GM19035 (cell line): ENCODE data around the gene DNASE1L2.
"Not testable (repeated sequence)": the region's sequence is repeated elsewhere in the genome, so short reads cannot be mapped to it uniquely, and the experiment has no call there.

Experiments
- ATAC-seq: cut with Tn5 transposase; IDR thresholded peaks from one replicate; pipeline ENCODE4 v1.9.1; 2021; ENCODE audit not compliant: unreplicated experiment

The DNASE1L2 gene

GRCh38 chr16:2203119-2203688 lies 33.0 kb upstream of the DNASE1L2 start:
- ATAC-seq = not testable (repeated sequence)

GRCh38 chr16:2204416-2205103 lies 31.7 kb upstream of the DNASE1L2 start:
- no peak for ATAC-seq

- ATAC-seq = peak; percentile 83
These were observed 30.9 kb upstream of the DNASE1L2 start, which contains the start of gene MLST8 for GRCh38 chr16:2205104-2205966. Gene MLST8 (plus strand): TSS chr16:2205454. CDS start chr16:2206086, 632 bp downstream.

GRCh38 chr16:2205967-2206313 lies 30.3 kb upstream of the DNASE1L2 start:
- ATAC-seq = peak; percentile 19

DNA sequence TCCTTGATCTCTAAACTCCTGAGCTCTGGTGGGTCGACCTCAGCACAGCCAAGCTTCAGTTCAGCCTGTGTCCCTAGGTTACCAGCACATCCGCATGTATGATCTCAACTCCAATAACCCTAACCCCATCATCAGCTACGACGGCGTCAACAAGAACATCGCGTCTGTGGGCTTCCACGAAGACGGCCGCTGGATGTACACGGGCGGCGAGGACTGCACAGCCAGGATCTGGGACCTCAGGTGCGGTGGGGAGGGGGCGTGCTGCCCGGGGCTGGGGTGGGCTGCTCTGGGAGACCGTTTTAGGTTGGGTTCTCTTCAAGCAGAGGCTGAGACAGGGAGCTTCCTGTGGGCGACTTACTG lies 29.8 kb upstream of the DNASE1L2 start:
- no peak for ATAC-seq

- ATAC-seq = no peak
These were observed 29.3 kb upstream of the DNASE1L2 start for GRCh38 chr16:2206780-2207433.

GRCh38 chr16:2207872-2208271 lies 28.4 kb upstream of the DNASE1L2 start:
- ATAC-seq = no peak

- ATAC-seq = no peak
These were observed 27.9 kb upstream of the DNASE1L2 start for GRCh38 chr16:2208308-2208707.

- ATAC-seq = no peak
These were observed 27.5 kb upstream of the DNASE1L2 start for GRCh38 chr16:2208772-2209171.

- no peak for ATAC-seq
These were observed 26.8 kb upstream of the DNASE1L2 start for GRCh38 chr16:2209258-2210008.

DNA sequence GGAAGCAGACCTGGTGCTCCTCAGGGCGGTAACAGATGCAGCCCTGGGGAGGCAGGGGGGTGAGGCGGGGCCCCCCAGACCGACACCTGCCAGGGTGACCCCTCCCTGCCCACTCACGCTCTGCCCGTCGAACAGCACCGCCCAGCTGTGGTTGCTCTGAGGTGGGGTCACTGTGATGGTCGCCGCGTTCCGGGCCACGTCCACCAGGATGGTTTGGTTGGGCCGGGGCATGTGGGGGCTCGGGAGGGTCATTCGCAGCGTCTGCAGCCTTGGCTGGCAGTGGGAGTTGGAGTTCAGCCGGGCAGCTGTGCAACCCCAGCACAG lies 26.3 kb upstream of the DNASE1L2 start:
- no peak for ATAC-seq

GRCh38 chr16:2210386-2211365 lies 25.6 kb upstream of the DNASE1L2 start, which contains the start of gene BRICD5:
Gene BRICD5 (minus strand): TSS chr16:2210863. CDS start chr16:2210833, 30 bp downstream.
- no peak for ATAC-seq

- ATAC-seq = no peak
These were observed 24.3 kb upstream of the DNASE1L2 start for GRCh38 chr16:2211923-2212347.

DNA sequence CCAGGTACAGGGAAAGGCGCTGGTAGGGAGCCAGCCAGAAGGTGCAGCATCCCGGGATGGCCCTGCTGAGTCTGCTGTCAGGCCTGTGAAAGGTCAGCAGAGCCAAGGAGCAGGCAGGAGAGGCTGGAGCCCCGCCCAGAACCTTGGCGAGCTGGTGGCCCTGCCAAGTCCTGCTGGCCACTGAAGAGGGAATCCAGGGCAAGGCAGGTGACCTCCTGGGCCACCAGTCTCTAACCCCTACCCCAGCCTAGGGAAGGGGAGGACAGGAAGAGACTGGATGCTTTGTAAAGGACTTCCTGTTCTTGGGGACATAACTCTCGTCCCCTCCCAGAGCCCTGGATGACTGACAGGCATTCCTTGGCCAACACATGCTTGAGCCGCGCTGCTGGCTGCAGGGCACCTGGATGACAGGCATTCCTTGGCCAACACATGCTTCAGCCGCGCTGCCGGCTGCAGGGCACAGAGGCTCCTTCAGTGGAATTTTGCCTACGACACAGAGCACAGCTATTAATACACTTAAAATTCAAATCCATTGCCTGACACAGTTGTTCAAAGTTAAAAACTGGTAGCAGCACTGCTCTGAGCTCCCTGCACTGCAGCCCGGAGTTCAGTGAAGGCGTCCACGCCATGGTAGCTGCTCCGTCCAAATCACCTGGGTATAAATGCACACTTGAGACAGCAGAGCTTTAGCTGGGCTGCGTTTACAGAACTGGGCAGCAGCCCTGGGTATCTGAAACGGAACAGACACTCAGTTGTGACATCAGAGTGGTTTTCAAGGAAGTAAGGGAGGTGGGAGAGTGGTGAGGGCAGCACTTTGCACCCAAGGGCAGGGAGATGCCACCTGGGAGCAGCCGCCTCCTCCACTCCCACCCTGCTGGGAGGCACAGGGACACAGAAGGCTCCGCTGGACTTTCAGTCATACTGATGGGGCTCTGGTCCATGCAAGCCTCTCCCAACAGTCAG lies 23.6 kb upstream of the DNASE1L2 start:
- no peak for ATAC-seq

- ATAC-seq = peak; percentile 8
These were observed 22.2 kb upstream of the DNASE1L2 start for GRCh38 chr16:2213817-2214718.

DNA sequence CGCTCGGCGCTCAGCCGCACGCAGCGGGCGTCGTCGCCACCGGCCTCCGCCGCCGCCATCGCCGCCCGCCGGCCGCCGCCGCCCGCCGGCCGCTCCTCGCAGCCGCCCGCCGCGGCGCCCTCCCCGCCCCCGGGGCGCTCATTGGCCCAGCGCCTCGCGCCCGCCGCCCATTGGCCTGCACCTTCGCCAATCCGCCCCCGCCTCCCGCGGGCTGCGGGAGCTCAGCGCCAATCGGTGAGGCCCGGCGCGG lies 21.6 kb upstream of the DNASE1L2 start, which contains the start of gene PGP:
PGP (minus strand) TSS at position 122 of the 250 bp plus-strand sequence; CDS start at position 59, 63 bp downstream.
- ATAC-seq = peak; percentile 83

GRCh38 chr16:2216330-2216729 lies 19.9 kb upstream of the DNASE1L2 start:
- no peak for ATAC-seq
